Transverse colon (tissue), 4 donors: Measurements from ENCODE around the gene LPCAT2. TPM values are rescaled to one million over a fixed set of nuclear protein-coding genes. Genes with fewer than 3 reads are reported as not detected.

Experiments used
- DNase-seq: peaks from one replicate; pipeline ENCODE4 v3.0.0-alpha.2; 2019
- H3K27ac ChIP-seq, 4 donors: fragments of 200-600 bp; sonication (generic); 2 replicates each; pipeline ENCODE4 v1.5.1; 2016 to 2018; ENCODE audit warnings: inconsistent platforms in 4 of 4
- H3K27me3 ChIP-seq: fragments of 200-600 bp; sonication (generic); 2 replicates; pipeline ENCODE4 v1.5.1; 2017; ENCODE audit warnings: inconsistent platforms
- H3K36me3 ChIP-seq, 4 donors: fragments of 200-600 bp; sonication (generic); 2 replicates each; pipeline ENCODE4 v1.5.1; 2017 to 2019; ENCODE audit warnings: inconsistent platforms in 4 of 4
- H3K4me1 ChIP-seq, 4 donors: fragments of 200-600 bp; sonication (generic); 2 replicates each; pipeline ENCODE4 v1.5.1; 2017 to 2020; ENCODE audit warnings: inconsistent platforms in 4 of 4
- H3K4me3 ChIP-seq, 4 donors: fragments of 200-600 bp; sonication (generic); 1 replicate in 1 of 4; 2 replicates in 3 of 4; pipeline versions ENCODE4 v1.5.1 to v1.6.1; 2017 to 2019; ENCODE audit warnings: inconsistent platforms in 4 of 4
- H3K9me3 ChIP-seq, 2 donors: fragments of 200-600 bp; sonication (generic); 2 replicates each; pipeline ENCODE4 v1.5.1; 2017 to 2019; ENCODE audit warnings: inconsistent platforms in 2 of 2
- CTCF ChIP-seq, 5 experiments: fragments of 200-600 bp in 3 of 5; fragments of 450-650 bp in 2 of 5; sonication (generic) in 3 of 5; IDR thresholded peaks; 1 replicate in 2 of 5; 2 replicates in 3 of 5; pipeline ENCODE4 v1.5.1; 2016 to 2017; ENCODE audit warnings: antibody characterized with exemption in 5 of 5, inconsistent platforms in 3 of 5, mild to moderate bottlenecking in 2 of 5, moderate library complexity in 1 of 5
- EP300 ChIP-seq: sonication (generic); formaldehyde crosslinking; IDR thresholded peaks from one replicate; pipeline ENCODE4 v1.6.1; 2017; ENCODE audit warnings: antibody characterized with exemption, low read depth
- POLR2A ChIP-seq: fragments of 450-650 bp; IDR thresholded peaks from one replicate; pipeline ENCODE4 v1.6.1; 2016; ENCODE audit warnings: antibody characterized with exemption, mild to moderate bottlenecking, moderate library complexity
- POLR2AphosphoS5 ChIP-seq, 3 donors: sonication (generic); formaldehyde crosslinking; IDR thresholded peaks; one replicate each; pipeline ENCODE4 v1.6.1; 2016; ENCODE audit warnings: antibody characterized with exemption in 3 of 3
- WGBS, 2 donors: methylation state at CpG; one replicate each; pipeline ENCODE4 v1.1.5; 2018; ENCODE audit warnings: low coverage in 1 of 2; 5-methylcytosine and 5-hydroxymethylcytosine counted together
- in situ Hi-C, 4 donors: fragments of 200-750 bp; cut with MboI; loops; one replicate each; pipeline versions ENCODE4 v1.15.0 to v1.15.1; 2017; ENCODE audit warnings: low sequenced_read_pairs in 3 of 4, low pct_ligation_motif_present in 1 of 4, low pct_unique_long_range_greater_than_20kb in 1 of 4
- intact Hi-C: fragments of 100-400 bp; cut with DNase I; formaldehyde crosslinking; loops from one replicate; pipeline ENCODE4 v1.15.1; 2023; ENCODE audit warnings: low total_unique reads
- total RNA-seq, 4 donors: library from RNA; depleted of rRNA; stranded (reverse); fragments of >200 nt; gene quantifications; one replicate each; pipeline ENCODE4 v1.1.0, GENCODE V29; 2016

Gene LPCAT2
- total RNA-seq, 4 donors from 2014 or later: 1.6 to 11.6 (median 6.2) TPM

- intact Hi-C loops: no loop called here
- Histone ChIP-seq H3K4me1 (peaks cover 6 to 22% (median 15%) of the 10 kb centered on the region in 4 donors), H3K4me3 (no peak overlapping the region), H3K27me3 (no peaks in the 10 kb centered on the region), H3K9me3 (no peaks in the 10 kb centered on the region), H3K36me3 (no peaks in the 10 kb centered on the region), H3K27ac (no peak overlapping the region)
- DNase-seq: no peak
- WGBS, 2 donors: 95 to 100% methylated on average over 2 of the region's 2 CpGs
- in situ Hi-C loops: no loop called here
- TF ChIP-seq CTCF (IDR thresholded peaks at IDR 0.05): no peak
- TF ChIP-seq EP300: no peak
- TF ChIP-seq POLR2AphosphoS5 (IDR thresholded peaks at IDR 0.05): no peak
Measured at GRCh38 chr16:55563797-55564196, 54.9 kb downstream of the LPCAT2 start.

GRCh38 chr16:55565086-55565485, 56.2 kb downstream of the LPCAT2 start:
- DNase-seq: no peak
- TF ChIP-seq CTCF (IDR thresholded peaks at IDR 0.05) (no peak), EP300 (no peak), POLR2AphosphoS5 (IDR thresholded peaks at IDR 0.05) (no peak)
- Histone ChIP-seq H3K36me3 (no peaks in the 10 kb centered on the region), H3K4me3 (no peak overlapping the region), H3K9me3 (no peaks in the 10 kb centered on the region), H3K27ac (no peak overlapping the region), H3K27me3 (no peaks in the 10 kb centered on the region), H3K4me1 (peaks cover 0 to 9% (median 3%) of the 10 kb centered on the region in 4 donors)
- in situ Hi-C loops (no loop called here), intact Hi-C loops (no loop called here)
- WGBS, 2 donors: 45 to 74% methylated on average over 1 of the region's 1 CpG

DNA sequence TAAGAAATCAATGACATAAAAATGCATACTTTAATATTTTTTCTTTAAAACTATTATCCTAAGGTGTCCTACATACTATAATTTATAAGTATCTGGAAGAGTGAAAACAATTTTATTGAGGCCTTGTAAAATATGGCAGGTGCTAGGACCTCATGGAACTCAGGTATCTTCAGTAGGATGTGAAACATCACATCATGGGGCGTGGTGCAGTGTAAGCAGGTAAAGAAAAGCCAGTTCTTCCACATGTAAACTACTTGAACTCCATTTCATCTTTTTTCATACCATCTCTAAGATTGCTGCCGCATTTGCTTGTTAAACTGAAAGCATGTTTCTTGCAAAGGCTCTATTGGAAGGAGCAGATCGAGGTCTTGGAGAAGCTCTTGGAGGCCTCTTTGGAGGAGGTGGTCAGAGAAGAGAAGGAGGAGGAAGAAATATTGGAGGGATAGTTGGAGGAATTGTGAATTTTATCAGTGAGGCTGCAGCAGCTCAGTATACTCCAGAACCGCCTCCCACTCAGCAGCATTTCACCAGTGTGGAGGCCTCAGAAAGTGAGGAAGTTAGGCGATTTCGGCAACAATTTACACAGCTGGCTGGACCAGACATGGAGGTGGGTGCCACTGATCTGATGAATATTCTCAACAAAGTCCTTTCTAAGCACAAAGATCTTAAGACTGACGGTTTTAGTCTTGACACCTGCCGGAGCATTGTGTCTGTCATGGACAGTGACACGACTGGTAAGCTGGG, 57.7 kb downstream of the LPCAT2 start, which contains the start of gene CAPNS2:
TSS of gene CAPNS2 (plus strand) at position 253 of the 744 bp plus-strand sequence. CDS start at position 326, 73 bp downstream.
- 90 to 91% methylated on average over 3 to 9 of the region's 9 CpGs for WGBS, 2 donors
- Histone ChIP-seq H3K27ac (no peak within 1 kb of the TSS), H3K4me1 (peaks cover 0 to 7% (median 1%) of the 10 kb centered on the region in 4 donors), H3K27me3 (no peaks in the 10 kb centered on the region), H3K4me3 (no peak within 1 kb of the TSS), H3K36me3 (no peaks in the 10 kb centered on the region), H3K9me3 (no peaks in the 10 kb centered on the region)
- DNase-seq: no peak
- in situ Hi-C loops: no loop called here
- TF ChIP-seq POLR2A: no peak
- TF ChIP-seq POLR2AphosphoS5 (IDR thresholded peaks at IDR 0.05): no peak
- TF ChIP-seq CTCF (IDR thresholded peaks at IDR 0.05): no peak
- no peak for TF ChIP-seq EP300
- intact Hi-C loops: no loop called here

- no peak for DNase-seq
- peaks cover 0 to 7% (median 1%) of the 10 kb centered on the region in 4 donors for H3K4me1 ChIP-seq
- H3K36me3 ChIP-seq: no peaks in the 10 kb centered on the region
- 78 to 83% methylated on average over 1 to 3 of the region's 3 CpGs for WGBS, 2 donors
- TF ChIP-seq POLR2A (no peak), POLR2AphosphoS5 (IDR thresholded peaks at IDR 0.05) (no peak), CTCF (IDR thresholded peaks at IDR 0.05) (no peak), EP300 (no peak)
- H3K9me3 ChIP-seq: no peaks in the 10 kb centered on the region
- H3K27ac ChIP-seq: no peak overlapping the region
- intact Hi-C loops (no loop called here), in situ Hi-C loops (no loop called here)
- no peak overlapping the region for H3K4me3 ChIP-seq
- H3K27me3 ChIP-seq: no peaks in the 10 kb centered on the region
Measured at GRCh38 chr16:55567382-55567781, 58.5 kb downstream of the LPCAT2 start.
